CD4-positive, alpha-beta T cell treated with Interleukin-4 for 1 hour (primary cell): ENCODE data around the gene PLB1.
A peak's percentile ranks its signal among the peaks of the same experiment; 100 is the strongest.

ENCODE experiments used
- DNase-seq, 2 donors: peaks; one replicate each; pipeline ENCODE4 v3.0.0-alpha.2; 2020 to 2022

Gene PLB1

DNA sequence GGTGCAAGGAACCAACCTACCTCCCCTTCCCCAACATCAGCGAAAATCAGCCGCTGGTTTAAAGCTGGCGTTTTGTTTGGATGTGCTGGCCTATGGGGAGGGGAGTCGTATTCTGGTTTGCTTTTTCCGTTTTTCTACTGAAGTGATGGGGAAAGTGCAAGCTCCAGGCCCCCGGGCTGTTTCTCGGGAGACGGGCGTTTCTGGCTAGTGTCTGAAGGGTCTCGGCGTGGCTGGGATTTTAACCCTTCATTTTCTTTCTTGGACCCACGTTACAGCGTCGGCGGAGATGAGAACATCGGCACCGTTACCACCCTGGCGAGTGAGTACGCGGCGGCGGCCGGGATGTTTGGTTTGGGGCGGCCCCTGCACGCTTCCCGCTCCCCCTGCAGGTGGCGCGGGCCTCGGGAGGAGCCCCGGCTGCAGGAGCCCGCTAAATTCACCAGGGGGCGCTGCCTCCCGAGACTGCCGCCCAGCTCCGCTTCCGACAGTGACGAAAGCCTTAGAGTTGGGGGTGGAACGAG, 70.7 kb downstream of the PLB1 start:
- peak; percentile 90 to 91 for DNase-seq

DNA sequence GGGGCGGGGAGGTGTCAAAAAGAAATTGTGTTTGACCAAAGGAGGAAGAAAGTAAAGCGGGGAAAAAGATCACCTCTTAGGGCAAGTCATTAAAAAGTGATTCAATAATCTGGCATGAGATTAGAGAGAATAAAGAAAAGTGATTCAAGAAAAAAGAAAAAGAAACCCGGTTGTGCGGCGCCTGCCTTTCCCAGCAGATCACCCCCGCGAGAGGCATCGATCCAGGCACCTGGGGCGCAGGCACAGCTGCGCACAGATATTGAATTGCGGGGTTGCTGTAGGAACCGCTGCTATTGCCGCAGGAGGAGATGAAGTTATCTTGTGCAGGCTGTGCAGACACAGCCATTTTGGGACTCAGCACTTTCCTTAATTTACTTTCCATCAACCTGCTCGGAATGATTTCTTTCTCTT, 71.2 kb downstream of the PLB1 start:
- DNase-seq = no peak

GRCh38 chr2:28568036-28568435, 72.2 kb downstream of the PLB1 start:
- DNase-seq = no peak

DNA sequence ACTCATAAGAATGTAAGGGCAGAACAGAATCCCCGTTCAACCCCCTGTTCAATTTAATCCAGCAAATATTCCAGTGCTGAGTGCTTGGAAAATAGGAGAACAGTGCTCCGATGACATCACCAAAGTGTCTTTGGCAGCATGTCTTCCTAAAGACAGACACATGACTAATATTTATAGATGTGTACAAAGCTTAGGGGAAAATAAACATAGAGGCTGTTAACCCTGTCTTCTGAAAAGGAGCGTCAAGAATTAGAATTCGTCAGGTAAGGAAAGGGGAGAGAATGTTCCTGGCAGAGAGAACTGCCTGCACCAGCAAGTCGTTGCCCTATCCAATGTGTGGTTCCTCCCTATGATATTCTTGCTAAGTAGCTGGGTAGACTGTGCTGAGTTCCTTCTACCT, 72.7 kb downstream of the PLB1 start:
- DNase-seq = no peak

DNA sequence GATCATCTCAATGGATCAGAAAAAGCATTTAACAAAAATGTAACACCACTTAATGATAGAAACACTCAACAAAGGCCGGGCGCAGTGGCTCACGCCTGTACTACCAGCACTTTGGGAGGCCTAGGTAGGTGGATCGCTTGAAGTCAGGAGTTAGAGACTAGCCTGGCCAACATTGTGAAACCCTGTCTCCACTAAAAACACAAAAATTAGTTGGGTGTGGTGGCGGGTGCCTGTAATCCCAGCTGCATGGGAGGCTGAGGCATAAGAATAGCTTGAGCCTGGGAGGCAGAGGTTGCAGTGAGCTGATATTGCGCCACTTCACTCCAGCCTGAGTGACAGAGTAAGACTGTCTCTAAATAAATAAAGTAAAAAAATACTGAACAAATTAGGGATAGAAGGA, 74.6 kb downstream of the PLB1 start:
- DNase-seq = no peak

DNA sequence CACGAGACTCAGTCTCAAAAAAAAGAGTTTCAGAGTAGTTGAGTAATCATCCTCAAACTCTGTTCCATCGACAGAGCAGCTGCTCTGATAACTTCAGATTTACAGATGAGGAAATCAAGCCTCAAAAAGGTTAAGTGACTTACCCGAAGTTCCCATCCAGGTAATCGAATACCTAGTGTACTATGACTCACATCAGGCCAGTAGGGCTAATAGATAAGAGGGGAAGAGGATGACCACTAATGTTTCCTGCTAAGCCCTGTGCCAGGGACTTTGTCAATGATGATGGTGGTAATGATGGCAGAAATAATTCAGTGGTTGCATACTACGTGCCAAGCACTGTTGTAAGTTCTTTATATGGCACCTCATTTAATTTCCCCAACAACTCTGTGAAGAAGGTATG, 80.9 kb downstream of the PLB1 start:
- DNase-seq = no peak

GRCh38 chr2:28577791-28578680, 82.2 kb downstream of the PLB1 start:
- DNase-seq = no peak

GRCh38 chr2:28578774-28579173, 82.9 kb downstream of the PLB1 start:
- DNase-seq = no peak

GRCh38 chr2:28579606-28580005, 83.7 kb downstream of the PLB1 start:
- no peak for DNase-seq

DNA sequence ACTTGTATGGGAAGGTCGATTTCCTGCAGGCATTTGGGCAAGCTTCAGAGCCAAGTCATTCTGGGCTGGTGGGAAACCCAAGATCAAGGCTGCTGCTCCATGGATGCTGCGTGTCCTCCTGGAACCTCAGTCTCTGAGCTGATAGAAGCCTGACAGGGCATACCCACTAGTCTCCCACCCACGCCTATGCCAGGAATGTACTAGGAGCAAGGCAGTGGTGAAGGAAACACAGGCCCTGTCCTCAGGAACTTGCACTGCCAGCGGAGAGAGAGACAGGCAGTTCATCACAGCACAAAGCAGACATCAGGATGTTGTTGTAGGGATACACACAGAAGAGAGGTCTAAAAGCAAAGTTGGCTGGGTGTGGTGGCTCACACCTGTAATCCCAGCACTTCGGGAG, 84.2 kb downstream of the PLB1 start:
- no peak for DNase-seq

- no peak for DNase-seq
Observed at GRCh38 chr2:28581312-28581711, 85.5 kb downstream of the PLB1 start.

DNA sequence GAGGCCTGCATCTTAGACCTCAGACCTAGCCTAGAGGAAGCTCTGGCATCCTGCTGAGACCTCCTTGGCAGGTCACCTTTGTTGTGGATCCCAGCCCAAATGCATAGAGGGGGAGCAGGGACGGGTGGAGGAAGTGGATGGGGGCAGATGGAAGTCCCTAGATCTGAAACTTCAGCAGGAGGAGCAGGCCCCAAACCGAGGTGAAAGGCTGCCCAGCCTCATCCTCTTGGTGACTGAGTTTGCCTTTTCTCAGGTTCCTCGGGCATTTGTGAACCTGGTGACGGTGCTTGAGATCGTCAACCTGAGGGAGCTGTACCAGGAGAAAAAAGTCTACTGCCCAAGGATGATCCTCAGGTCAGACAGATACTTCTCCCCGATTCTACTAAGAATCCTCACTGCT, 86.3 kb downstream of the PLB1 start:
- no peak for DNase-seq

DNA sequence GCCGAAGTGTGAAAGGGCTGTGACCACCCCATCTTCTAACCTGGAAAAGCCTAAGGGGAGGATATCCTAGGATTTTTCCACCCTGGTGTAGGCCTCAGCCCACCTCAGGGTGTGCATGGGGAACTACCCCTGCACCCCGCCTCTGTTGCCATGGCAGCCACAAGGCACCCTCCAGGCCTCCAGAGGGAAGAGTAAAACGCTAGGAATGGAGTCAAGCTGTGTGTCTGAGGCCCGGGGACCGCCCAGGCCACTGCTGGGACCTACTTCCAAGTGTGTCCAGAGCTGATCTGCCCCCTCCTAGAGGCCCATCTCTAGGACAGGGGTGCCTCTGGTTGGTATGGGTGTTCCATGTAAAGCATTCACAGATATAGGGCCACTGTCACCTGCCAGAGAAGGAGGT, 86.7 kb downstream of the PLB1 start:
- no peak for DNase-seq

DNA sequence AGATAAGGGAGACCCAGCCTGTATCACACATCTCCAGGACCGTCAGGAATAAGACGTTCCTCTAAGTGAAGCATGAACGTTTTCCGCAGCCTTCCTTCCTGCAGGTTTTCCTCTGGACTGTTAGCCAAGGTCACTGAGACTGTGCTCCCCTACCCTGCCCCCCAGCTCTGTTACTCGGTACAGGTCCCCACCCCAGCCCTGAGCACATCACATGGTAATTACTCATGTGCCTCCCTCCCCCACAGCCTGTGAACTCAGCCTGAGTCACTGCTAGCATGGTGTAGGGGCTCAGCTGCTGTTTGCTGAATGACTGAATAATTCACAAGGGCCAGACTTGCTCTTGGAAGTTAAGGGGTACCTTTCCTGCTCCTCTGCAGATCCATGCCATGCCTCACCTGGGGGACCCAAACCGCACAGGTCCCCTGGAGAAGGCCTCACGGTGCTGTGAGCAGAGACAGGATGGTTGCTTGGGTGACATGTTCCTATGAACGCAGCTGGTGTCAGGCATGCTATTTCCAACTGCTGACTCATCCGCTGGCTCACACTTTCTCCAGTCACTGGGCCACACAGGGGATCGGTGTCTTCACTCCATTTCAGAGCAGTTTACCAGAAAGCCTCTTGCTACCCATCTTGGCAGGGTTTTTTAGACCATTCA, 88.2 kb downstream of the PLB1 start:
- DNase-seq = peak in 1 of 2 donors; percentile 63

GRCh38 chr2:28586867-28587266, 91.0 kb downstream of the PLB1 start:
- DNase-seq = peak; percentile 50 to 71

GRCh38 chr2:28587526-28588291, 91.8 kb downstream of the PLB1 start:
- no peak for DNase-seq

GRCh38 chr2:28588292-28588670, 92.4 kb downstream of the PLB1 start:
- DNase-seq = peak in 1 of 2 donors; percentile 21

DNA sequence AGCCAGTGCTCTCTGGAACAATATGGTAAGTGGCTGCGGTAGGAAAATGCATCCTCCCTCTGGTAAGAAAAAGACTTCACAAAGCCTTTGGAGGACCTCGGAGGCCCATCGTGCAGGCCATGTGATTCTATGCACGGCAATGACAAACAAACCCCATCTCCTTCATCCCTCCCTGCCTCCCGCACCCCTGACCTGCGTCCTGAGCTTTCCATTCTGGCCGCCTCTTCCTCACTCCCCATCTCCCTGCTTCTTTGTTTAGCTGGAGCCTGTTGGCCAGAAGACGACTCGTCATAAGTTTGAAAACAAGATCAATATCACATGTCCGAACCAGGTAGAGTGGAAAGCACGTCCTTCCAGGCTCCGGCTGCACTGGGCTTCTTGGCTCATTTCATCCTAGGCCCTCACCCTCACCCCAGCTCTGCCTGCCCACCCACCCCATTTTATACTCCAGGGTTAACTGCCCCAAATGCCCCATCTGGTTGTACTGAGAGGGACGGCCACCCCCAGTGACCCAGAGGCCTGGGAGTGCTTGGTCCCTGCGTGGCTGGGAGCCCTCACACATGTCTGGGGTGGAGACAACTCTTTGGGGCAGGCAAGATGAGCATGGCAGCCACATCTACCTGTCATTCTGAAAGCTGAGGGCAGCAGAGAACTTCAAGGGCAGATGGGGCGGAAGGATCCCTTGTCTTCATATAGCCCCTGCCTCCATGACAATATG, 94.0 kb downstream of the PLB1 start:
- DNase-seq = no peak

DNA sequence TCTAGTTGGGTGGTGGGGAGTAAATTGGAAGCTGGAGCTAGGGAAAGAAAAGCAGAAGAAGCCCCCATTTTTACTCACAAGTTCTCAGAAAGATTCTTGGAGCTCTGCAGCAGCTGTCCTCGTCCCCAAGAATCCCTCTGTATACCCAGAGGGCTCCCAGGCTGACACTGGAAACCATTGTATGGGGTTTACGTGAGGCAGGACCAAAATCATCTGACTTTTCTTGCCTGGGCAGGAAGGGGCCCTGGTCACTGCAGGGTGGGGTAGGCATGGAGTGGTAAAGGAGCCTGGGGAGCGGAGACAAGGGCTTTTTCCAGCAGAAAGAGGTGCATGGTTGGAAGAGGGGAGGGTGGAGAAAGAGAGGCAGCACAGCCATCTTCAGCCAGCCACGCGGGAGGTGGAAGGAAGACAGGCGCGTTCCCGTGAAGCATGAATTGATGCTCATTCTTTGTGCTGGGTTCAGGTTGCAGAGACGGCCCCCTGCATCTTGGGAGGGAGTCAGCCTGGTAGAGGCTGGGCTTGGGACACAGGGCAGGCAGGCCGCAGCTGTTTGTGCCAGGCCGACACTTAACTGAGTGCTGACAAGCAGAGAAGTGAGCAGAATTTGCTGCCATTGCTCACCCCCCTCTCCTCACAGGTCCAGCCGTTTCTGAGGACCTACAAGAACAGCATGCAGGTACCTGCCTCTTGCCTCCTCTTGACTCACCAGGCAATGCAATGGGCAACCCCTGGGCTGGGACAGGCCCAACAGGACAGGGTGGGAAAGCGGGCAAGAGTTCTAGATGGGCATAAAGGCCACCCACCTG, 94.8 kb downstream of the PLB1 start:
- DNase-seq = no peak

DNA sequence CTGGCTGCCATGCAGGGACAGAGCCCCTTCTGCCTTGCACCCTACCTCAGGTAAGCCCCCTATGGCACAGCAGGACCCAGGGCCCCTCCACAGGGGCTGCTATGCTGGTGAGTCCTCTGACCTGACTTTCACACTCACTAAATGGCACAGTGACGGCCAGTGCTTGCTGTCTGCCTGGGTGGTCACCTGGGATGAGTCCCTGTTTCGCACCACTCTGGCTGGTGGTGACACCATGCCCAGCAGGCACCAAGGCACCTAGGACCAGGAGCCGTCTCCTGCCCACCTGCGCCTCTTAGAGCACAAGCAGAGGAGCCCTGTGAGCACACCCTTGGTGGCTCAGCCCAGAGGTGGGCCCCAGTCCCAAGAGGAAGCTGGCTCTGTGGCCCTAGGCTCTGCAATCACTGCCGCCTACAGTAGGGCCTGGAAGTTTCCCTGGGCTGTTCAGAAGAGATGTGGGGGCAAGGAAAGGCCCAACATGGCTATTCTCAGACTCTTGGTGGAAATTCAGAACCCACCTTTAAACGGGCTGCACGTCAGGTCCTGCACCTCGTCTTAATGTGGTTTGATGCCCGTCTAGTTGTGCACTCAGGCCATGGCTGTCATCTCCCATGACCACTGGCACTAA, 96.0 kb downstream of the PLB1 start:
- DNase-seq = no peak

DNA sequence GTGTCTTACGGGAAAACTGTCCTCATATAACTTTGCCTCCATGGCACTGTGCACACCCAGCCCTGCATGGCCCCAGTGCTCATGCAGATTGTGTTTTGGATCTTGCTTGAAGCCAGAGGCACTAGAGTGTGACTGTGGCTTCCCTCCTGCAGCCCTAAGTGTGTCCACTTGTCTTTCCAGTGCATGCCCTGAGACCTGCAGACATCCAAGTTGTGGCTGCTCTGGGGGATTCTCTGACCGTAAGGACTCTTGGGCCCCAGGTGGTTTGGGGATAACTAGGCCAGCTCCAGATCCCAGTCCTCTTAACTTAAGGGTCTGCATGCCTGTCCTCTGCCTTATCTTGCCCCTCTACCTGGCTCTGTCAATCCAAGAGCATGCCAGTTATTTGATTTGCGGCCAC, 96.6 kb downstream of the PLB1 start:
- no peak for DNase-seq
